Nephron progenitor cell (in vitro differentiated cells): ENCODE results near the gene NUP205.

Experiments
- DNase-seq: peaks from one replicate; pipeline ENCODE4 v3.0.0; 2021
- H3K27ac Mint-ChIP-seq: 2 replicates; pipeline ENCODE4 v1.8.0; 2021; ENCODE audit warnings: mild to moderate bottlenecking, moderate library complexity, mixed read lengths
- H3K27me3 Mint-ChIP-seq: 2 replicates; pipeline ENCODE4 v1.8.0; 2021; ENCODE audit warnings: mild to moderate bottlenecking, low read depth, mixed read lengths; ENCODE audit not compliant: poor library complexity
- H3K36me3 Mint-ChIP-seq: 2 replicates; pipeline ENCODE4 v1.8.0; 2021; ENCODE audit warnings: low read depth, mixed read lengths
- H3K4me1 Mint-ChIP-seq: 2 replicates; pipeline ENCODE4 v1.8.0; 2021; ENCODE audit warnings: mixed read lengths
- H3K4me3 Mint-ChIP-seq: 2 replicates; pipeline ENCODE4 v1.8.0; 2021; ENCODE audit warnings: mild to moderate bottlenecking, moderate library complexity, mixed read lengths
- H3K9me3 Mint-ChIP-seq: 2 replicates; pipeline ENCODE4 v1.8.0; 2021; ENCODE audit warnings: mild to moderate bottlenecking, moderate library complexity, mixed read lengths
- TF ChIP-seq, protein P1 (sequence below): fragments of 200-600 bp; sonication (generic); IDR thresholded peaks from 2 replicates; pipeline ENCODE4 v1.5.0; 2021; ENCODE audit warnings: antibody characterized with exemption

The NUP205 gene

GRCh38 chr7:135693558-135693957 is 135.8 kb downstream of the NUP205 start:
- TF ChIP-seq, protein P1, sequence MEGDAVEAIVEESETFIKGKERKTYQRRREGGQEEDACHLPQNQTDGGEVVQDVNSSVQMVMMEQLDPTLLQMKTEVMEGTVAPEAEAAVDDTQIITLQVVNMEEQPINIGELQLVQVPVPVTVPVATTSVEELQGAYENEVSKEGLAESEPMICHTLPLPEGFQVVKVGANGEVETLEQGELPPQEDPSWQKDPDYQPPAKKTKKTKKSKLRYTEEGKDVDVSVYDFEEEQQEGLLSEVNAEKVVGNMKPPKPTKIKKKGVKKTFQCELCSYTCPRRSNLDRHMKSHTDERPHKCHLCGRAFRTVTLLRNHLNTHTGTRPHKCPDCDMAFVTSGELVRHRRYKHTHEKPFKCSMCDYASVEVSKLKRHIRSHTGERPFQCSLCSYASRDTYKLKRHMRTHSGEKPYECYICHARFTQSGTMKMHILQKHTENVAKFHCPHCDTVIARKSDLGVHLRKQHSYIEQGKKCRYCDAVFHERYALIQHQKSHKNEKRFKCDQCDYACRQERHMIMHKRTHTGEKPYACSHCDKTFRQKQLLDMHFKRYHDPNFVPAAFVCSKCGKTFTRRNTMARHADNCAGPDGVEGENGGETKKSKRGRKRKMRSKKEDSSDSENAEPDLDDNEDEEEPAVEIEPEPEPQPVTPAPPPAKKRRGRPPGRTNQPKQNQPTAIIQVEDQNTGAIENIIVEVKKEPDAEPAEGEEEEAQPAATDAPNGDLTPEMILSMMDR = no peak
- H3K4me3 Mint-ChIP-seq = no peak overlapping the region
- H3K36me3 Mint-ChIP-seq = peaks cover 47% of the 10 kb centered on the region
- no peaks in the 10 kb centered on the region for H3K9me3 Mint-ChIP-seq
- no peak for DNase-seq
- peak overlapping the region; percentile 44 for H3K27ac Mint-ChIP-seq
- H3K27me3 Mint-ChIP-seq = no peaks in the 10 kb centered on the region
- peaks cover 14% of the 10 kb centered on the region for H3K4me1 Mint-ChIP-seq

DNA sequence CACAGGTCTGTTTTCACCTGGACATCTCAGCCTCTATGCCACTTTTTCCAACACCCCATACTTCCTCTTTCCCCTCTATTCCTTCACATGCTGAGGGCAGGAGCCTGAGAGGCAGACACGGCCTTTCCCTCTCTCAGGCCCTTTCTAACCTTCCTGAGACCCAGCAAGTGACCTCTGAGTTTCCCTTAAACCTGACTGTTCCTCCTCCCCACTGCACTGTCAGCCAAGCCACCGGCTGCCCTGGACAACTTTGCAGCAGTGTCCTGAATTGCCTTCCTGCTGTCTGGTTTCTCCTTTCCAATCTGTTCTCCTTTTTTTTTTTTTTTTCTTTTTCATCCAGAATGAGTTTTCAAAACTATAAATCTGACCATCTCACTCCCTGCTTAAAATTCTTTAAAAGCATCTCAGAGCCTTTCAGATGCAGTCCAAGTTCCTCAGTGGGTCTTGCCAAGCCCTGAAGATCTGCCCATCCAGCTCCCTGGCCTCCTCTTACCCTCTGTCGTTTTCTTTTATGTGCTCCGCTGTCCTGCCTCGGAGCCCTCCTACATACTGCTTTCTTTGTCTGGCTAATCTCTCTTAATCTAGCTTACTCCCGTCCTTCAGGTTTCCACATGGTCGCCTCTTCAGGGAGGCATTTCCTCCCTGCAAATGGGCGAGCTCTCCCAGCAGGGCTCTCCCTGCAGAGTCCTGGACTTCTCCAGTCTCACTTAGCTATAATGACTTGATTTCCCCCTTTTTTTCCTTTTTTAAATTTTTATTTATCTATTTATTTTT is 139.7 kb downstream of the NUP205 start:
- H3K36me3 Mint-ChIP-seq = peaks cover 33% of the 10 kb centered on the region
- no peak for DNase-seq
- H3K4me3 Mint-ChIP-seq = no peak overlapping the region
- peaks cover 24% of the 10 kb centered on the region for H3K4me1 Mint-ChIP-seq
- TF ChIP-seq, protein P1 = no peak
- no peaks in the 10 kb centered on the region for H3K9me3 Mint-ChIP-seq
- peak overlapping the region; percentile 88 for H3K27ac Mint-ChIP-seq
- peaks cover 4% of the 10 kb centered on the region for H3K27me3 Mint-ChIP-seq
